ENCODE measurements around the gene PAX5. TPM values are rescaled to one million over a fixed set of nuclear protein-coding genes. Genes with fewer than 3 reads are reported as not detected.

Gene PAX5
- total and polyA plus RNA-seq, 4 donors, result 0.08 to 2.3 (median 0.40) TPM

GRCh38 chr9:36968574-36969215 is 65.4 kb downstream of the PAX5 start:
- WGBS, 2 donors, result 82 to 87% methylated on average over 7 of the region's 7 CpGs
- Histone ChIP-seq H3K36me3 (ENCODE audit: control insufficient read depth in 4 of 4, insufficient read depth in 4 of 4, low read length in 4 of 4) (no peaks in the 10 kb centered on the region), H3K9me3 (ENCODE audit: control insufficient read depth in 4 of 4, insufficient read depth in 3 of 4, low read length in 3 of 4) (no peaks in the 10 kb centered on the region), H3K4me3 (no peak overlapping the region), H3K27ac (ENCODE audit: low read depth in 1 of 2, low read length in 1 of 2) (no peak overlapping the region), H3K27me3 (ENCODE audit: control insufficient read depth in 3 of 3, insufficient read depth in 3 of 3, low read length in 2 of 3) (no peaks in the 10 kb centered on the region), H3K9ac (ENCODE audit: insufficient read depth in 1 of 2, low read length in 2 of 2) (no peak overlapping the region), H3K4me1 (ENCODE audit: control insufficient read depth in 5 of 5, insufficient read depth in 5 of 5, low read length in 5 of 5) (no peaks in the 10 kb centered on the region)
- DNase-seq (no peak), ATAC-seq (ENCODE audit: insufficient read depth, low FRiP score) (no peak)
- TF ChIP-seq, protein P1, sequence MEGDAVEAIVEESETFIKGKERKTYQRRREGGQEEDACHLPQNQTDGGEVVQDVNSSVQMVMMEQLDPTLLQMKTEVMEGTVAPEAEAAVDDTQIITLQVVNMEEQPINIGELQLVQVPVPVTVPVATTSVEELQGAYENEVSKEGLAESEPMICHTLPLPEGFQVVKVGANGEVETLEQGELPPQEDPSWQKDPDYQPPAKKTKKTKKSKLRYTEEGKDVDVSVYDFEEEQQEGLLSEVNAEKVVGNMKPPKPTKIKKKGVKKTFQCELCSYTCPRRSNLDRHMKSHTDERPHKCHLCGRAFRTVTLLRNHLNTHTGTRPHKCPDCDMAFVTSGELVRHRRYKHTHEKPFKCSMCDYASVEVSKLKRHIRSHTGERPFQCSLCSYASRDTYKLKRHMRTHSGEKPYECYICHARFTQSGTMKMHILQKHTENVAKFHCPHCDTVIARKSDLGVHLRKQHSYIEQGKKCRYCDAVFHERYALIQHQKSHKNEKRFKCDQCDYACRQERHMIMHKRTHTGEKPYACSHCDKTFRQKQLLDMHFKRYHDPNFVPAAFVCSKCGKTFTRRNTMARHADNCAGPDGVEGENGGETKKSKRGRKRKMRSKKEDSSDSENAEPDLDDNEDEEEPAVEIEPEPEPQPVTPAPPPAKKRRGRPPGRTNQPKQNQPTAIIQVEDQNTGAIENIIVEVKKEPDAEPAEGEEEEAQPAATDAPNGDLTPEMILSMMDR (IDR thresholded peaks at IDR 0.05; ENCODE audit: control extremely low read depth, extremely low read depth), result no peak

DNA sequence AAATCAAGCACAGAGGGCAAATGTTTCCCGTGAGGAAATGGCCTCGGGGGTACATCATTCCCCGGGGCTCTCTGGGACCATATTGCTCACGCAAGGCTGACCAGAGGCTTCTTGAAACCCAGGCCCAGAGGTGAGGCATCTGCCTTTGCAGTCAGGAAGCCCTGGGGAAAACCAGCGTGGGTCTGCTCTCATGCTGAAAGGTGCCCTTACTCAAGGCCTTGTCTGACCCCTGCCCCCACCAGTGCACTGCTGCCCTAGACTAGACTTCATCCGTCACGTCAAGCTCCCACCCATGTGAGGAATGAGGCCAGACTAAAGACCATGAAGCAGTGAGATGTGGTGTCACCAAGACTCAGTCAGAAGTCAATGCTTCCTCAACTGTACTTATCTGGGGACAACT is 66.1 kb downstream of the PAX5 start:
- no peak overlapping the region for H3K27ac ChIP-seq (ENCODE audit: low read depth in 1 of 2, low read length in 1 of 2)
- no peak overlapping the region for H3K9ac ChIP-seq (ENCODE audit: insufficient read depth in 1 of 2, low read length in 2 of 2)
- TF ChIP-seq, protein P1 (IDR thresholded peaks at IDR 0.05; ENCODE audit: control extremely low read depth, extremely low read depth), result no peak
- no peaks in the 10 kb centered on the region for H3K9me3 ChIP-seq (ENCODE audit: control insufficient read depth in 4 of 4, insufficient read depth in 3 of 4, low read length in 3 of 4)
- WGBS, 2 donors, result 79% methylated on average over 7 of the region's 7 CpGs
- DNase-seq (no peak), ATAC-seq (ENCODE audit: insufficient read depth, low FRiP score) (no peak)
- H3K36me3 ChIP-seq (ENCODE audit: control insufficient read depth in 4 of 4, insufficient read depth in 4 of 4, low read length in 4 of 4), result no peaks in the 10 kb centered on the region
- H3K27me3 ChIP-seq (ENCODE audit: control insufficient read depth in 3 of 3, insufficient read depth in 3 of 3, low read length in 2 of 3), result no peaks in the 10 kb centered on the region
- no peaks in the 10 kb centered on the region for H3K4me1 ChIP-seq (ENCODE audit: control insufficient read depth in 5 of 5, insufficient read depth in 5 of 5, low read length in 5 of 5)
- H3K4me3 ChIP-seq, result no peak overlapping the region

- Histone ChIP-seq H3K9me3 (ENCODE audit: control insufficient read depth in 4 of 4, insufficient read depth in 3 of 4, low read length in 3 of 4) (no peaks in the 10 kb centered on the region), H3K4me3 (no peak overlapping the region), H3K27ac (ENCODE audit: low read depth in 1 of 2, low read length in 1 of 2) (no peak overlapping the region), H3K9ac (ENCODE audit: insufficient read depth in 1 of 2, low read length in 2 of 2) (no peak overlapping the region), H3K27me3 (ENCODE audit: control insufficient read depth in 3 of 3, insufficient read depth in 3 of 3, low read length in 2 of 3) (peaks cover 0 to 5% (median 0%) of the 10 kb centered on the region in 3 donors), H3K36me3 (ENCODE audit: control insufficient read depth in 4 of 4, insufficient read depth in 4 of 4, low read length in 4 of 4) (no peaks in the 10 kb centered on the region), H3K4me1 (ENCODE audit: control insufficient read depth in 5 of 5, insufficient read depth in 5 of 5, low read length in 5 of 5) (peaks cover 0 to 6% (median 0%) of the 10 kb centered on the region in 5 donors)
- no peak for DNase-seq
- 78 to 81% methylated on average over 21 of the region's 21 CpGs for WGBS, 2 donors
- TF ChIP-seq, protein P1 (IDR thresholded peaks at IDR 0.05; ENCODE audit: control extremely low read depth, extremely low read depth), result no peak
- no peak for ATAC-seq (ENCODE audit: insufficient read depth, low FRiP score)
Measured at GRCh38 chr9:36966371-36967097, 67.5 kb downstream of the PAX5 start.
